HG03457 (cell line): ENCODE measurements around the gene WNT9B.
"Not testable (repeated sequence)": the region's sequence is repeated elsewhere in the genome, so short reads cannot be mapped to it uniquely, and the experiment has no call there.

ENCODE experiments used
- ATAC-seq: cut with Tn5 transposase; IDR thresholded peaks from one replicate; pipeline ENCODE4 v1.9.1; 2021; ENCODE audit warnings: moderate number of reproducible peaks; ENCODE audit not compliant: unreplicated experiment

The WNT9B gene

GRCh38 chr17:46821482-46822387 lies 29.6 kb upstream of the WNT9B start:
- no peak for ATAC-seq

GRCh38 chr17:46822388-46822921 lies 28.9 kb upstream of the WNT9B start:
- ATAC-seq: no peak

GRCh38 chr17:46823657-46824056 lies 27.7 kb upstream of the WNT9B start:
- no peak for ATAC-seq

GRCh38 chr17:46826116-46826515 lies 25.3 kb upstream of the WNT9B start:
- no peak for ATAC-seq

- ATAC-seq: no peak
Observed at GRCh38 chr17:46827274-46827673, 24.1 kb upstream of the WNT9B start.

GRCh38 chr17:46831573-46832330 lies 19.6 kb upstream of the WNT9B start:
- no peak for ATAC-seq

- ATAC-seq: no peak
Observed at GRCh38 chr17:46832331-46832821, 19.0 kb upstream of the WNT9B start.

- no peak for ATAC-seq
Observed at GRCh38 chr17:46832945-46833839, 18.2 kb upstream of the WNT9B start.

GRCh38 chr17:46833840-46834208 lies 17.6 kb upstream of the WNT9B start:
- no peak for ATAC-seq

GRCh38 chr17:46834846-46835245 lies 16.5 kb upstream of the WNT9B start:
- ATAC-seq: no peak

- no peak for ATAC-seq
Observed at GRCh38 chr17:46836500-46836899, 14.9 kb upstream of the WNT9B start.

- no peak for ATAC-seq
Observed at GRCh38 chr17:46837521-46837920, 13.9 kb upstream of the WNT9B start.

GRCh38 chr17:46839211-46839610 lies 12.2 kb upstream of the WNT9B start:
- no peak for ATAC-seq

GRCh38 chr17:46840596-46840995 lies 10.8 kb upstream of the WNT9B start:
- ATAC-seq: not testable (repeated sequence)

GRCh38 chr17:46841561-46842379 lies 9.6 kb upstream of the WNT9B start:
- ATAC-seq: no peak

GRCh38 chr17:46842835-46843234 lies 8.5 kb upstream of the WNT9B start:
- ATAC-seq: no peak

GRCh38 chr17:46847204-46848191 lies 3.9 kb upstream of the WNT9B start:
- no peak for ATAC-seq

- no peak for ATAC-seq
Observed at GRCh38 chr17:46848534-46848933, 2.8 kb upstream of the WNT9B start.

GRCh38 chr17:46850688-46851028 lies 725 bp upstream of the WNT9B start:
- no peak for ATAC-seq
